Keratinocyte (primary cell): ENCODE data around the gene KCNK5. TPM values are rescaled to one million over a fixed set of nuclear protein-coding genes. Genes with fewer than 3 reads are reported as not detected.

Experiments used
- DNase-seq: peaks from one replicate; pipeline ENCODE4 v3.0.0-alpha.2; 2011; ENCODE audit warnings: low read depth, missing footprints, low spot score
- FAIRE-seq: peaks from 2 replicates; lab custom pipeline; 2011; peaks lifted over from hg19 to GRCh38; lab: Jason Lieb, UNC
- H2AFZ ChIP-seq: 2 replicates; pipeline ENCODE4 v1.6.0; 2012; ENCODE audit warnings: low read length, control low read depth, inconsistent platforms; ENCODE audit not compliant: control insufficient read depth
- H3K27ac ChIP-seq: 2 replicates; pipeline ENCODE4 v1.5.1; 2011; ENCODE audit warnings: low read length; ENCODE audit not compliant: control insufficient read depth, insufficient read depth
- H3K27me3 ChIP-seq: 3 replicates; pipeline ENCODE4 v1.6.0; 2011; ENCODE audit warnings: low read length; ENCODE audit not compliant: control insufficient read depth, insufficient read depth; ENCODE audit errors: extremely low read depth
- H3K36me3 ChIP-seq, 2 experiments: 2 replicates in 1 of 2; 3 replicates in 1 of 2; pipeline ENCODE4 v1.5.1; 2011; ENCODE audit warnings: low read length in 2 of 2, mild to moderate bottlenecking in 1 of 2; ENCODE audit not compliant: control insufficient read depth in 2 of 2, insufficient read depth in 2 of 2; ENCODE audit errors: extremely low read depth in 1 of 2
- H3K4me1 ChIP-seq: 3 replicates; pipeline ENCODE4 v1.5.1; 2011; ENCODE audit warnings: low read length; ENCODE audit not compliant: control insufficient read depth, insufficient read depth; ENCODE audit errors: extremely low read depth
- H3K4me2 ChIP-seq: 3 replicates; pipeline ENCODE4 v1.6.0; 2011; ENCODE audit warnings: low read depth, low read length; ENCODE audit not compliant: control insufficient read depth, insufficient read depth; ENCODE audit errors: extremely low read depth
- H3K4me3 ChIP-seq, 3 experiments: fragments of 200-600 bp in 1 of 3; sonication (generic) in 1 of 3; 2 replicates in 2 of 3; 3 replicates in 1 of 3; pipeline ENCODE4 v1.5.1; 2011 to 2016; ENCODE audit warnings: low read length in 3 of 3, mild to moderate bottlenecking in 3 of 3, control low read depth in 2 of 3, inconsistent platforms in 1 of 3, low read depth in 1 of 3, mixed read lengths in 1 of 3, mixed run types in 1 of 3, moderate library complexity in 1 of 3; ENCODE audit not compliant: control insufficient read depth in 2 of 3, insufficient read depth in 2 of 3; ENCODE audit errors: extremely low read depth in 1 of 3
- H3K79me2 ChIP-seq: 2 replicates; pipeline ENCODE4 v1.6.0; 2012; ENCODE audit warnings: low read length; ENCODE audit not compliant: control insufficient read depth, insufficient read depth
- H3K9ac ChIP-seq: 3 replicates; pipeline ENCODE4 v1.6.0; 2011; ENCODE audit warnings: low read length; ENCODE audit not compliant: control insufficient read depth, insufficient read depth; ENCODE audit errors: extremely low read depth
- H3K9me1 ChIP-seq: 3 replicates; pipeline ENCODE4 v1.6.0; 2011; ENCODE audit warnings: low read length; ENCODE audit not compliant: control insufficient read depth, insufficient read depth; ENCODE audit errors: extremely low read depth
- H3K9me3 ChIP-seq: 2 replicates; pipeline ENCODE4 v1.5.1; 2012; ENCODE audit warnings: low read depth, low read length; ENCODE audit not compliant: control insufficient read depth
- H4K20me1 ChIP-seq: 3 replicates; pipeline ENCODE4 v1.6.0; 2011; ENCODE audit warnings: low read length; ENCODE audit not compliant: control insufficient read depth, insufficient read depth; ENCODE audit errors: extremely low read depth
- EZH2 ChIP-seq: IDR thresholded peaks from one replicate; pipeline ENCODE4 v1.6.1; 2012; ENCODE audit warnings: inconsistent platforms, mild to moderate bottlenecking, low read length, moderate library complexity
- dilution Hi-C: fragments of 300-500 bp; cut with MboI; formaldehyde crosslinking; loops from one replicate; pipeline ENCODE4 v1.7.0; 2020; ENCODE audit warnings: low sequenced_read_pairs; ENCODE audit not compliant: extremely low pct_ligation_motif_present
- polyA plus RNA-seq, 5 experiments: library from polyadenylated mRNA; depleted of rRNA in 3 of 5; stranded (reverse) in 3 of 5; stranded (forward) in 1 of 5; unstranded in 1 of 5; fragments of >200 nt; gene quantifications; 1 replicate in 1 of 5; 2 replicates in 3 of 5; 3 replicates in 1 of 5; pipeline versions ENCODE4 v1.2.1 to v1.2.3, GENCODE V29; 2011 to 2012; ENCODE audit warnings: missing spikeins in 2 of 5, low read depth in 1 of 5, low replicate concordance in 1 of 5
- TF ChIP-seq, protein P1 (sequence below), 3 experiments: IDR thresholded peaks in 1 of 3; conservative IDR thresholded peaks in 1 of 3; optimal IDR thresholded peaks in 1 of 3; 2 replicates in 2 of 3; 3 replicates in 1 of 3; pipeline versions ENCODE3 to v1.5.1; 2011; ENCODE audit warnings: low read length in 3 of 3, mild to moderate bottlenecking in 3 of 3, moderate library complexity in 2 of 3, control low read depth in 1 of 3, inconsistent platforms in 1 of 3; ENCODE audit not compliant: insufficient read depth in 2 of 3; ENCODE audit errors: extremely low read depth in 1 of 3

KCNK5 gene
- polyA plus RNA-seq, 1 donor (not counting 4 experiments of a cell fraction or from before 2014, with no cell fraction given): not detected

DNA sequence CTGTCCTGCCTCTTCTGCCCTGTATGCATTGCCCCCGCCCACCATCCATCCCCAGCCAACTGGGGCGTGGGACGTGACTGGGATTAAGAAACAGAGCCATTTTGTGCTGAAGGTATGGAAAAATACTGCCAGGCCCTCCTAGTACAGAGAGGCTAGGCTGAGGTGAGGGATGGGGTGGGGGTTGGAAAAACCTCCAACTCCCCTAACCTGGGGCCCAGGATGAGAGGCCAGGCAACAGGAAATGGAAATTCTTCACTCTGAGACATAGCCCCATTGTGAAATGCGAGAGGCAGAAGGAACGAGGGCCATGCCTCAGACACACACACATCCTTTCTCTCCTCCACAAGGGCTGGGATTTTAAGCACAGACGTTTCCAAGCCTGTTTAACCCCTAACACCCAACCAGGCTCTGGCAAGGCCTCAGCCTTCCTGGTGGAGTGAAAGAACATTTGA is 19.9 kb downstream of the KCNK5 start:
- no peaks in the 10 kb centered on the region for H3K4me1 ChIP-seq
- H3K9me1 ChIP-seq: no peaks in the 10 kb centered on the region
- H3K36me3 ChIP-seq: no peaks in the 10 kb centered on the region
- H3K27ac ChIP-seq: no peak overlapping the region
- H3K4me3 ChIP-seq: no peak overlapping the region
- no peak overlapping the region for H3K9ac ChIP-seq
- dilution Hi-C loops: no loop called here
- H3K79me2 ChIP-seq: no peaks in the 10 kb centered on the region
- no peak overlapping the region for H3K4me2 ChIP-seq
- no peaks in the 10 kb centered on the region for H4K20me1 ChIP-seq
- DNase-seq: no peak
- H3K9me3 ChIP-seq: no peaks in the 10 kb centered on the region
- TF ChIP-seq EZH2: no peak
- TF ChIP-seq, protein P1, sequence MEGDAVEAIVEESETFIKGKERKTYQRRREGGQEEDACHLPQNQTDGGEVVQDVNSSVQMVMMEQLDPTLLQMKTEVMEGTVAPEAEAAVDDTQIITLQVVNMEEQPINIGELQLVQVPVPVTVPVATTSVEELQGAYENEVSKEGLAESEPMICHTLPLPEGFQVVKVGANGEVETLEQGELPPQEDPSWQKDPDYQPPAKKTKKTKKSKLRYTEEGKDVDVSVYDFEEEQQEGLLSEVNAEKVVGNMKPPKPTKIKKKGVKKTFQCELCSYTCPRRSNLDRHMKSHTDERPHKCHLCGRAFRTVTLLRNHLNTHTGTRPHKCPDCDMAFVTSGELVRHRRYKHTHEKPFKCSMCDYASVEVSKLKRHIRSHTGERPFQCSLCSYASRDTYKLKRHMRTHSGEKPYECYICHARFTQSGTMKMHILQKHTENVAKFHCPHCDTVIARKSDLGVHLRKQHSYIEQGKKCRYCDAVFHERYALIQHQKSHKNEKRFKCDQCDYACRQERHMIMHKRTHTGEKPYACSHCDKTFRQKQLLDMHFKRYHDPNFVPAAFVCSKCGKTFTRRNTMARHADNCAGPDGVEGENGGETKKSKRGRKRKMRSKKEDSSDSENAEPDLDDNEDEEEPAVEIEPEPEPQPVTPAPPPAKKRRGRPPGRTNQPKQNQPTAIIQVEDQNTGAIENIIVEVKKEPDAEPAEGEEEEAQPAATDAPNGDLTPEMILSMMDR (optimal IDR thresholded peaks at IDR 0.05 in 1 of 3, IDR thresholded peaks at IDR 0.05 in 1 of 3, conservative IDR thresholded peaks at IDR 0.05 in 1 of 3; ENCODE audit: extremely low read depth in 1 of 3, insufficient read depth in 2 of 3, low read length in 3 of 3): no peak
- no peak overlapping the region for H2AFZ ChIP-seq
- FAIRE-seq: no peak
- no peaks in the 10 kb centered on the region for H3K27me3 ChIP-seq

DNA sequence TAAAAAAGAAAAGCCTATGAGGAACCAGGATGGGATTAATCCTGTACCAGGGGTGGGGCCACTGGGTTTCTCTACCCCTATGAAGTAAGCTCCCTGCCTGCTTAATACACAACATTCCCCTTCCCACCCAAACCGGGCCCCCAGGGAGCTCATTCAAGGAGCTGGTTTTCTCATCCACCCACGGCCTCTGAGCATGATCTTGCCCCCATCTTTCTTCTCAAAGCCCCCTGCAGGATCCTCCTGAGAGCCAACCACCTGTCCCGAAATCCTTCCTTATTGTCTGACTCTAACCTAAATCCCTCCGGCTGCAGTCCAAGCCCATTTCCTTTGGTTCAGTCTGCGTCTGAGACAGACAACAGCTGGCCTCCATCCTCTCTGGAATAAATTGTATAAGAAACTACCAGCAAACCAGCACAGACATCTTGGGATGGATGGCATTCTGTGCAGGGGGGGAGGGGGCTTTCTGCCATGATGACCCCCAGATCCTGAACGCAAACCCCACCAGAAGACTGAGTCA is 21.0 kb downstream of the KCNK5 start:
- Histone ChIP-seq H3K9me3 (no peaks in the 10 kb centered on the region), H3K36me3 (no peaks in the 10 kb centered on the region), H3K79me2 (no peaks in the 10 kb centered on the region), H3K4me2 (no peak overlapping the region), H4K20me1 (no peaks in the 10 kb centered on the region), H3K27ac (no peak overlapping the region), H3K4me1 (peaks cover 8% of the 10 kb centered on the region), H2AFZ (no peak overlapping the region), H3K4me3 (no peak overlapping the region), H3K27me3 (no peaks in the 10 kb centered on the region), H3K9me1 (no peaks in the 10 kb centered on the region), H3K9ac (no peak overlapping the region)
- DNase-seq (no peak), FAIRE-seq (no peak)
- TF ChIP-seq, protein P1 (optimal IDR thresholded peaks at IDR 0.05 in 1 of 3, IDR thresholded peaks at IDR 0.05 in 1 of 3, conservative IDR thresholded peaks at IDR 0.05 in 1 of 3; ENCODE audit: extremely low read depth in 1 of 3, insufficient read depth in 2 of 3, low read length in 3 of 3): no peak
- TF ChIP-seq EZH2: no peak
- dilution Hi-C loops: no loop called here
